Measurements from ENCODE around the gene TBCCD1.

The TBCCD1 gene, protein sequence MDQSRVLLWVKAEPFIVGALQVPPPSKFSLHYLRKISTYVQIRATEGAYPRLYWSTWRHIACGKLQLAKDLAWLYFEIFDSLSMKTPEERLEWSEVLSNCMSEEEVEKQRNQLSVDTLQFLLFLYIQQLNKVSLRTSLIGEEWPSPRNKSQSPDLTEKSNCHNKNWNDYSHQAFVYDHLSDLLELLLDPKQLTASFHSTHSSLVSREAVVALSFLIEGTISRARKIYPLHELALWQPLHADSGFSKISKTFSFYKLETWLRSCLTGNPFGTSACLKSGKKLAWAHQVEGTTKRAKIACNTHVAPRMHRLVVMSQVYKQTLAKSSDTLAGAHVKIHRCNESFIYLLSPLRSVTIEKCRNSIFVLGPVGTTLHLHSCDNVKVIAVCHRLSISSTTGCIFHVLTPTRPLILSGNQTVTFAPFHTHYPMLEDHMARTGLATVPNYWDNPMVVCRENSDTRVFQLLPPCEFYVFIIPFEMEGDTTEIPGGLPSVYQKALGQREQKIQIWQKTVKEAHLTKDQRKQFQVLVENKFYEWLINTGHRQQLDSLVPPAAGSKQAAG

GRCh38 chr3:186567072-186567921, at the start of gene TBCCD1:
TSS of gene TBCCD1 (minus strand) at chr3:186567339. CDS start at chr3:186564329, 3,010 bp downstream.
- peak; percentile 80 for DNase-seq

DNA sequence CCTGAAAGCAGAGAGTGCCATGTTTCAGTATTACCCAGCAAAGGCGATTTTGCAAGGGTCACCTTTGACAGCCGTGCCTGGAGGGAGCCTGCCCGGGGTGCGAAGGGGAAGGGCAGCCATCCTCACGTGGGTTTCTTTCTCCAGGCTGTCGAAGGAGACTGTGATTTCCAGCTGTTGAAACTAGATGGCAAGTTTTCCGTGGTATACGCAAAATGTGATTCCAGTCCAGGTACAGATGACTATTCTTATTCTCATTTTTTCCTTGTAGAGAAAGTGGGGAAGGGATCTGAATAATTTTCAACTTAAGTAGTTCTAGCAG, 49.1 kb upstream of the TBCCD1 start:
- no peak for DNase-seq

GRCh38 chr3:186614597-186615483, 47.7 kb upstream of the TBCCD1 start:
- peak; percentile 62 for DNase-seq

GRCh38 chr3:186614266-186614596, 47.1 kb upstream of the TBCCD1 start:
- DNase-seq: no peak

GRCh38 chr3:186613637-186614265, 46.6 kb upstream of the TBCCD1 start:
- no peak for DNase-seq

GRCh38 chr3:186612721-186613636, 45.8 kb upstream of the TBCCD1 start, which contains the start of gene AHSG:
TSS of gene AHSG (plus strand) at chr3:186613060. CDS start at chr3:186613142, 82 bp downstream.
- no peak for DNase-seq

GRCh38 chr3:186612065-186612464, 44.9 kb upstream of the TBCCD1 start:
- DNase-seq: no peak

DNA sequence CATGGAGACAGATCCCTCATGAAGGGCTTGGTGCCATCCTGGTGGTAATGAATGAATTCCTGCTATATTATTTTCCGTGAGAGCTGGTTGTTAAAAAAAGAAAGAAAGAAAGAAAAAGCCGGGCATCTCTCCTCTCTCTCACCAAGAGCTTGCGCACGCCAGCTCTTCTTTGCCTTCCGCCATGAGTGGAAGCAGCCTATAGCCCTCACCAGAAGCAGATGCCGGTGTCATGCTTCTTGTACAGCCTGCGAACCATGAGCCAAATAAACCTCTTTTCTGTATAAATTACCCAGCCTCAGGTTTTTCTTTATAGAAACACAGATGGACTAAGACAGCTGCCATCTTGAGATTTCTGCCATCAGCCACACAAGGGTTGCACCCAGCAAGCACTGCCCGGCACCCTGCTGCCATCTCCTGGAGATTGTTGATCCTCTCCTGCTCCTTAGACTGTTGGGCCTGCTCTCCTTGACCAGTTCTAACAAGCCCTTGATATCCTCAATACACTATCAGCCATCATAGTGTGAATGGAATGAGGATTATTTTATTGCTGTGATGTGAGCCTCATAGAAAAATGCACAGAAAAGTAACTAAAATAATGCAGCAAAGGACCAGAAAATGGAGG, 42.2 kb upstream of the TBCCD1 start:
- peak; percentile 12 for DNase-seq

DNA sequence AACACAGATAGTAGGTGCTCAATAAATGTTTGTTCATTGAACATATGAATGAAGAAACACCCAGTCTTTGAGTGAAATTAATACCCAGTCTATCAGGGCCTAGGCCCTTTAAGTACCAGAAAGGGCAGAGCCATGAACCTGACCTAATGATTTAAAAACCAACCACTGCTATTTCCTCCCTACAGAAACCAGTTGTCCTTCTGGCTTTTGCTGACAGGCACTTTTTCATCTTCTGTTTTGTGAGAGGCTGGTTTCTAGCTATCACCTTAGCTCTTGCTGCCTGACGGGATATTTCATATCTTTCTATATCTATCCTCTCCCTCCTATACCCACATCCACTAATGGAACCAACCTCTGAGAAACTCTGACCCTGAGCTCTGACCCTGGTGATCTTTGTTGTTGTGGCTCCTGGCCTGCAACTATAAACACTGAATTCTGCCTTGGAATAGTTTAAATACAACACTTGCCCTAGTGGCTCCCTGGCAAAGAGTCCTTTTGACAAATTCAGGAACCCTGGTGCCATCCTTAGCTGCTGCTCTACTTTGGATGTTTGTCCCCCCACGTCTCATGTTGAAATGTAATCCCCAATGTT, 41.6 kb upstream of the TBCCD1 start:
- no peak for DNase-seq

DNA sequence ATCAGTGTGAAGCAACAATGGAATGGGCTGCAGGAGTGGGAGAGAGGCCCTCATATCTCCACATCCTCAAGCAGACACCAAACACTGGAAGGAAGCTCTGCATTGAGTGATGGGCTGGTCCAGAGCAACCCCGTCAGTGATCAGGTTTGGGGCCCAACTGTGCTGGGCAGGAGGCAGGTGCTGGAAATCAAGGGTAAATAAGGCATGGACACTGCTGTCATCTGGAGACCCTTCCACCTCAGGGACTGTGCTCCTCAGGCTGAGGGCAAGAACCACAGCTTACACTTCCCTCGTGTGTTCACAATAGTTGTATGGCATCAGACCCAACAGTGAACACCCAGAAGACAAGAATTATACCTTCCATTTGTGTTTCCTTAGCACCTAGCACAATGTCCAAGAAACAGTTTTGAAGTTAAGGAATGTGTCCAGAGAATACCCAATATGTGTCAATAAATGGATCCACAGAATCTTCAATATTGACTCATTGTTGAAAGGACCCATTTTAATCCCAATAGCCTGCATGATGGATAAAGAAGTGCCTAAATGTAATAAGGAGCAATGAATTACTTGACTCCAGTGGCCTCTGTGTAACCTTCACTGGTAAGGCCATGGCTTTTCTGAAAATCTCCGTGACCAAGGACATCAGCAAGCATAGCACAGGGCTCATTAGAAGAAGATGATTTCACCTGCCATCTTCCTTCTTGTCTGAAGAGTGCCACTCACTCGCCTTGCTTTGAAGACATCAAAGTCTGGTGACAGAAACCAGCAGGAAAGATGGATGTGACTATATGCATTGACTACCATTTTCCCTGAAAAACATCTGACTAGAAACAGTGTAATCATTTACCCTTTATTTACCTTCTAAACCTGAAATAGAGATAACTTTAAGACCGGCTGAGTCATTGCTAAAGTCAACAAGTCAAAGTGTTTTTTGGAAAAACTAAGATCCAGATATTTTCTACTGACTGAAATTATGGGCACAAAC, 38.7 kb upstream of the TBCCD1 start:
- no peak for DNase-seq

GRCh38 chr3:186605078-186605477, 37.9 kb upstream of the TBCCD1 start:
- no peak for DNase-seq

GRCh38 chr3:186603159-186603558, 36.0 kb upstream of the TBCCD1 start:
- no peak for DNase-seq

- no peak for DNase-seq
Observed at GRCh38 chr3:186600896-186601295, 33.8 kb upstream of the TBCCD1 start.

- DNase-seq: no peak
Observed at GRCh38 chr3:186599785-186600166, 32.6 kb upstream of the TBCCD1 start.

- DNase-seq: no peak
Observed at GRCh38 chr3:186599142-186599784, 32.1 kb upstream of the TBCCD1 start.

GRCh38 chr3:186598794-186599141, 31.6 kb upstream of the TBCCD1 start:
- DNase-seq: no peak

GRCh38 chr3:186598108-186598784, 31.1 kb upstream of the TBCCD1 start:
- no peak for DNase-seq
